Stimulated activated CD4-positive, alpha-beta T cell treated with anti-CD3 and anti-CD28 coated beads, TNF-alpha, amount 100 ng/mL, for 1 hour (primary cell): Measurements from ENCODE around the gene MORC3.
"Not testable (repeated sequence)": the region's sequence is repeated elsewhere in the genome, so short reads cannot be mapped to it uniquely, and the experiment has no call there.

ENCODE experiments used
- DNase-seq, 3 donors: peaks; one replicate each; pipeline ENCODE4 v3.0.0-alpha.2; 2020; ENCODE audit warnings: low read depth in 3 of 3, low spot score in 1 of 3

The MORC3 gene, protein sequence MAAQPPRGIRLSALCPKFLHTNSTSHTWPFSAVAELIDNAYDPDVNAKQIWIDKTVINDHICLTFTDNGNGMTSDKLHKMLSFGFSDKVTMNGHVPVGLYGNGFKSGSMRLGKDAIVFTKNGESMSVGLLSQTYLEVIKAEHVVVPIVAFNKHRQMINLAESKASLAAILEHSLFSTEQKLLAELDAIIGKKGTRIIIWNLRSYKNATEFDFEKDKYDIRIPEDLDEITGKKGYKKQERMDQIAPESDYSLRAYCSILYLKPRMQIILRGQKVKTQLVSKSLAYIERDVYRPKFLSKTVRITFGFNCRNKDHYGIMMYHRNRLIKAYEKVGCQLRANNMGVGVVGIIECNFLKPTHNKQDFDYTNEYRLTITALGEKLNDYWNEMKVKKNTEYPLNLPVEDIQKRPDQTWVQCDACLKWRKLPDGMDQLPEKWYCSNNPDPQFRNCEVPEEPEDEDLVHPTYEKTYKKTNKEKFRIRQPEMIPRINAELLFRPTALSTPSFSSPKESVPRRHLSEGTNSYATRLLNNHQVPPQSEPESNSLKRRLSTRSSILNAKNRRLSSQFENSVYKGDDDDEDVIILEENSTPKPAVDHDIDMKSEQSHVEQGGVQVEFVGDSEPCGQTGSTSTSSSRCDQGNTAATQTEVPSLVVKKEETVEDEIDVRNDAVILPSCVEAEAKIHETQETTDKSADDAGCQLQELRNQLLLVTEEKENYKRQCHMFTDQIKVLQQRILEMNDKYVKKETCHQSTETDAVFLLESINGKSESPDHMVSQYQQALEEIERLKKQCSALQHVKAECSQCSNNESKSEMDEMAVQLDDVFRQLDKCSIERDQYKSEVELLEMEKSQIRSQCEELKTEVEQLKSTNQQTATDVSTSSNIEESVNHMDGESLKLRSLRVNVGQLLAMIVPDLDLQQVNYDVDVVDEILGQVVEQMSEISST

GRCh38 chr21:36319767-36320420 is at the start of gene MORC3:
TSS of gene MORC3 (plus strand) at chr21:36320197. CDS start at chr21:36320265, 68 bp downstream.
- peak; percentile 94 to 99 (median 98) for DNase-seq

GRCh38 chr21:36270786-36271695 is 49.0 kb upstream of the MORC3 start:
- DNase-seq: not testable (repeated sequence)

GRCh38 chr21:36274128-36274527 is 45.9 kb upstream of the MORC3 start:
- no peak for DNase-seq

DNA sequence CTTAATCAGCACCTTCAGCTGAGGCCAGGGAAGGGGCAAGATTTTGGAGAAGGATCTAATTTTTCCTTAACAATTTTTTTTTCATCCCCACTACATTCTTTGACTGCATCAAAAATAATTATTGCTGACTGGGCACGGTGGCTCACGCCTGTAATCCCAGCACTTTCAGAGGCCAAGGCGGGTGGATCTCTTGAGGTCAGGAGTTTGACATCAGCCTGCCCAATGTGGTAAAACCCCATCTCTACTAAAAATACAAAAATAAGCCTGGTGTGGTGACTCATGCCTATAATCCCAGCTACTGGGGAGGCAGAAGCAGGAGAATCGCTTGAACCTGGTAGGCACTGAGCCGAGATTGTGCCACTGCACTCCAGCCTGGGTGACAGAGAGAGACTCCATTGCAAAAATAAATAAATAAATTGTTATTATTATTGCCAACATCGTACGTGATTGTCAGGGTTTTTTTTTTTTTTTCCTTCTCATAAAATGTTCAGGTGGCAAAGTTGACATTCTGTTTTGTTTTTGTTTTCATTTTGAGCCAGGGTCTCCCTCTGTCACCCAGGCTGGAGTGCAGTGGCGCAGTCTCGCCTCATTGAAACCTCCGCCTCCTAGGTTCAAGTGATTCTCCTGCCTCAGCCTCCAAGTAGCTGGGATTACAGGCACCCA is 37.3 kb upstream of the MORC3 start:
- no peak for DNase-seq

DNA sequence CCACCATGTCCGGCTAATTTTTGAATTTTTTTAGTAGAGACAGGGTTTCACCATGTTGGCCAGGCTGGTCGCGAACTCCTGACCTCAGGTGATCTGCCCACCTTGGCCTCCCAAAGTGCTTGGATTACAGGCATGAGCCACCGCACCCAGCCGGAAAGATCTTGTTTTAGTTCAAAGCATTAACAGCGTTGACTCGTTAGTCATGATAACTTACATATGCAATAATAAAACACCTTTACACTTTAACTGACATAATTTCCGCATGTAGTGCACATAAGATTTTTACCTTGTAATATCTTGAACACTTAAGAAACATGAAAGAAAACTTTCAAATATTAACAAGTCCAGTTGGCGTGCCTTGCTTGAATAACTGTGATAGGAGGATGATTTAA is 36.8 kb upstream of the MORC3 start:
- DNase-seq: not testable (repeated sequence)

DNA sequence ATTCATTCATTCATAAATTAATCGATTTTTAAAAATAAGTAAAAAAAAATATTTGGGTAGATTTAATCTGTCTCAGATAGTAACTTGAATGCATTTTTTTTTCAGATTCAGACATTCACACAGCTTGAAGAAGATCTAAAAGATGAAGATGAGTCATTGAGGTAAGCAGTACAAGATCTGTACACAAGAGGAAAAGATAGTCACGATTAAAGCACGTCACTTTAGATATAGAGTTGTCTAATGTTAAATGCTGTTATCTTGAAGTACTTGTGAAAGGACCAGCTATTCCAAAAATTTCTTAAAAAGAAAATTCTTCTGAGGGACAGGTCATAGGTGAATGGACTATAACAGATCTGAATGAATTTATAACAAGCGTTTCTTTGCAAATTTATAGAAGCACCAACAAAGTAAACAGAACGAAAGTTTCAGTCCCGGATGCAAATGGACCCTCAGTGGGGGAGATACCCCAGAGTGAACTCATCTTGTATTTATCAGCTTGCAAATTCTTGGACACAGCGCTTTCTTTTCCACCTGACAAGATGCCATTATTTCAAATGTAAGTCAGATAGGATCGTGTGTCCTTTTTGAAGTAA is 31.2 kb upstream of the MORC3 start:
- no peak for DNase-seq

- no peak for DNase-seq
Measured at GRCh38 chr21:36291509-36291908, 28.5 kb upstream of the MORC3 start.

DNA sequence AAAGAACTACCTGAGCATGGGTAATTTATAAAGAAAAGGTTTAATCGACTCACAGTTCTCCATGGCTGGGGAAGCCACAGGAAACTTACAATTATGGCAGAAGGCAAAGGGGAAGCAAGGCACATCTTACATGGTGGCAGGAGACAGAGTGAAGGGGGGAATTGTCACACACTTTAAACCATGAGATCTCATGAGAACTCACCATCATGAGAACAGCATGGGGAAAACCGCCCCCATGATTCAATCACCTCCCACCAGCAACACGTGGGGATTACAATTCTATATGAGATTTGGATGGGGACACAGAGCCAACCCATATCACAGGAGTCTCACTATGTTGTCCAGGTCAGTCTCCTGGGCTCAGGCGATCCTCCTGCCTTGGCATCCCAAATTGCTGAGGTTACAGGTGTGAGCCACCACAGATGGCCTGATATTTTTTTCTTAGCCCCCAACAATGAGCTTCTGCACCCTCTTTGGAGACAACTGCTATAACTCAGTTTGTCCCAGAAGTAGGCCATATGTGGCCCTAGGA is 22.5 kb upstream of the MORC3 start:
- DNase-seq: no peak

DNA sequence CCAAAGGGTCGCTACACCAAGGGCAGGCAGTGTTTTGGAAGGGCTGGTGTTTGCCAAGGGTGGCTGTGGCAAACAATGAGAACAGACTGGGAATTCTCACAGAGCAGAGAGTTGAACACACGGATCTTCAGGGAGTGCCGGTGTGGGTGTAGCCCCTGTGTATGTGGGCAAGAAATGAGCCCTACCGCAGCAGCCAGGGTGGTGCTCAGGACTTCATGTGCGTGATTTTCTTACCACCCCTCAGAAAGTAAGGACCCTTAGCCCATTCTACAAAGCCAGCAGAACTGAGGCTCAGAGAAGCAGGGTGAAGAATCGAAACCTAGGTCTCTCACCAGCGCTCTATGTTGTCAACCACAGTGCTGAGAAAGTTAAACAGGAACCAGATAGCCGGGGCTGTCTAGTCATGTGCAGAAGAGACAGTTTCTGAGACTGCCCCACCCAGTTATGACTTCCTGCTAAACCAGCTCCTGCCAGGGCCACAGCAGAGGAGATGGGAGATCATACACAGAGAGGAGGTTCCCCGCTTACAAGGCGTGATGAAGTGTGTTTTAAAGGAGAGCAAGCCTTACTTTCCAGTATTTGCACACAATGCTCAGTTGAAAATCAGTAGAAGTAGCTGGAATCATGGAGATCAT is 21.9 kb upstream of the MORC3 start:
- DNase-seq: peak in 2 of 3 donors; percentile 62 to 69

DNA sequence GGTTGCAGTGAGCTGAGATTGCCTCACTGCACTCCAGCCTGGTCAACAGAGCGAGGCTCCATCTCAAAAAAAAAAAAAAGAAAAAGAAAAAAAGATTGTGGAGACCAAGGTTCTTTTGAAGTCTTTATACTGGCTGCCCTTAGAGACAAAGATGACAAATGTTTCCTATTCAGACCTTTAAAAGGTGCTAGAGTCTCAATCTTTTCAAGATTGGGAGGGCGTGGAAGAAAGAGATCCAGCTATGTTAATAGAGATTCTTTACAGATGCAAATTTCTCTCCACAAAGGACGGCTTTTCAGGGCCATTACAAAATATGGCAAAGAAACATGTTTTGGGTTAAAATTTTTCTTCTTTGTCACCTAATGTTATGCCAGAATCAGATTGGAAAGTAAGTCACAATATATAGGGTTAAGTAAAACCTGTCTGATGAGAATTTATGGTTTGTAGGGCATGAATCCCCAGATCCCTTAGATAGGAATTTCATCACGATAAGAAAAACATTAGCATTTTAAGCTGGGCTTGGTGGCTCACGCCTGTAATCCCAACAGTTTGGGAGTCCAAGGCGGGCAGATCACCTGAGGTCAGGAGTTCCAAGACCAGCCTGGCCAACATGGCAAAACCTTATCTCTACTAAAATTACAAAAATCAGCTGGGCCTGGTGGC is 13.0 kb upstream of the MORC3 start:
- DNase-seq: no peak

DNA sequence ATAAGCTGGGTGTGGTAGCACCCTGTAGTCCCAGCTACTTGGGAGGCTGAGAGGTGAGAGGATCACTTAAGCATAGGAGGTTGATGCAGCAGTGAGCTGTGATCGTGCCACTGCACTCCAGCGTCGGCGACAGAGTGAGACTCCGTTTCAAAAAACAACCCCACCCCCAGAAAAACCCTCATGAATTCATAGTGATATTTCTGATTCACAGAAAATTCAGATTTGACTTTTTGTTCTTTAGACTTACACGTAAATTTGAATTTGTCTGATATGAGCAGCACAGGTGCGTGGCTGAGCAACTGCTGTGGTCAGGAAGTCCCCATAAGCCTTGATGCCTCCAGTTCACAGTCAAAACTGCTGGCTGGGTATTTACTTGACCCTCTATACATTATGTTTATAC is 10.0 kb upstream of the MORC3 start:
- no peak for DNase-seq

DNA sequence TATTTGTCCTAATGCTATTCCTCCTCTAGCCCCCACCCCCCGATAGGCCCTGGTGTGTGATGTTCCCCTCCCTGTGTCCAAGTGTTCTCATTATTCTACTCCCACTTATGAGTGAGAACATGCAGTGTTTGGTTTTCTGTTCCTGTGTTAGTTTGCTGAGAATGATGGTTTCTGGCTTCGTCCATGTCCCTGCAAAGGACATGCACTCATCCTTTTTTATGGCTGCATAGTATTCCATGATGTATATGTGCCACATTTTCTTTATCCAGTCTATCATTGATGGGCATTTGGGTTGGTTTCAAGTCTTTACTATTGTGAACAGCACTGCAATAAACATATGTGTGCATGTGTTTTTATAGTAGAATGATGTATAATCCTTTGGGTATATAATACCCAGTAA is 6.6 kb upstream of the MORC3 start:
- not testable (repeated sequence) for DNase-seq

- not testable (repeated sequence) for DNase-seq
Measured at GRCh38 chr21:36316045-36316444, 4.0 kb upstream of the MORC3 start.

DNA sequence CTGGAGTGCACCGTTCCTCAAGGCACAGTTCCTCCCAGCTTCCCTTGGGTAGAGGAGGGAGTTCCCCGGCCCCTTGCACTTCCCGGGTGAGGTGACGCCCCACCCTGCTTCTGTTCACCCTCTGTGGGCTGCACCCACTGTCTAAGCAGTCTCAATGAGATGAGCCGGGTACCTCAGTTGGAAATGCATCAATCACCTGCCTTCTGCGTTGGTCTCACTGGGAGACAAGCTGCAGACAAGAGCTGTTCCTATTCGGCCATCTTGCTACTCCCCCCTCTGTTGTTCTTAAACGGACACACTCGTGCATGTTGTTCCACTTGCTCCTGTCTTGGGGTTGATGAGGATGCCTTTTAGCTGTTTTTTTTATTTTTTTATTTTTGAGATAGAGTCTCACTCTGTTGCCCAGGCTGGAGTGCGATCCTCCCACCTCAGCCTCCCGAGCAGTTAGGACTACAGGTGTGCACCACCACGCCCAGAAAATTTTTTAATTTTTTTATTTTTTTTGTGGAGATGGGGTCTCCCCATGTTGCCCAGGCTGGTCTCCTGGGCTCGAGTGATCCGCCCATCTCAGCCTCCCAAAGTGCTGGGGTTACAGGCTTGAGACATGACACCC is 3.0 kb upstream of the MORC3 start:
- DNase-seq: no peak

- not testable (repeated sequence) for DNase-seq
Measured at GRCh38 chr21:36319406-36319766, 611 bp upstream of the MORC3 start.

- DNase-seq: no peak
Measured at GRCh38 chr21:36320421-36321324, 676 bp downstream of the MORC3 start.
